Right renal pelvis (tissue), 4 donors: ENCODE measurements around the gene ZNF799. TPM values are rescaled to one million over a fixed set of nuclear protein-coding genes. Genes with fewer than 3 reads are reported as not detected.
"Not testable (repeated sequence)": the region's sequence is repeated elsewhere in the genome, so short reads cannot be mapped to it uniquely, and the experiment has no call there.

Source experiments
- DNase-seq, 4 donors: peaks; one replicate each; pipeline ENCODE4 v3.0.0-alpha.2; 2013; ENCODE audit warnings: low read depth in 4 of 4, low spot score in 3 of 4, missing footprints in 1 of 4
- polyA plus RNA-seq, 4 donors: library from polyadenylated mRNA; unstranded; fragments of 120-200 nt; gene quantifications; one replicate each; pipeline ENCODE4 v1.2.1, GENCODE V29; 2013; ENCODE audit not compliant: insufficient read length in 4 of 4

Gene ZNF799
- 1 to 10 TPM; 6.3 to 9.5 (median 8.4) TPM for polyA plus RNA-seq

DNA sequence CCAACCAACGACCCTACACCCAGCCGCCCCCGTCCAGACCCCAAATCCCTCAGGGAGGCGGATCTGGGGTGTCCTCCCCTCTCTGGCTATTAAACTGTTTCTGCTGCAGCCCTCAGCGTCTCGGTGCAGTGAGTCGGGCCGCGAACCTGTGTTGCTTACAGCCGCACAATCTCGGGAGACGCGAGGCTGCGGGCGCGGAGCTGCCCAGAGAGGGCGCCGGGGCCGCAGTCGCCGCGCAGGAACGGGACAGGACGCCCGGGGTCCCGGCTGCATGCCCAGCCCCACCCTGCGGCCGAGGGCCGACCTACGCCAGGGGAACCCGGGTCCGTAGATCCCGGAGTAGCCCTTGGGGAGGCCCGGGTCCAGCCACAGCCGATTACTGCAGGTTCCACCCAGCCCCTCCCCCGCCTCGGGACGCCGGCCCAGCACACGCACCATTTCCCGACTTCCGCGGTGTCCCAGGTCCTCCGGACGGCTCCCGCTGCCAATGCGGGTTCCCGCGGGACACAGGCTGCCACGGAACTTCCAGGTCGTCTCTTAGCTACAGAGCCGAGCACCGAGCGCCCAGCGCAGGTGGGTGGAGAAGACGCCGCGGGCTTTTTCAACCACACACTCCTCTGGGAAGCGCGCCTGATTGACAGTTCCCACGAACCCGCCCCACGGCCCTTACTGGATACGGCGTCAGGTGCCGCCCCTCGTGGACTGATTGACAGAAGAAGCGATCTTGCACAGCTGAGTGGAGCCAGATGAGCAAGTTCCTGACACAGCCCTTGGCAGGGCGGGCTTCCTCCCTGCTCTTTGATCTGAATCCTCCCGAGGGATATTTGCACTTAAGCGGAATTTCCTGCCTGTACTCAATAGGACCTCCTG is at the start of gene ZNF799:
Gene ZNF799 (minus strand): TSS at position 639 of the 870 bp plus-strand sequence. CDS start 201 bp downstream, at position 438.
- DNase-seq: peak; percentile 83 to 89 (median 87)

DNA sequence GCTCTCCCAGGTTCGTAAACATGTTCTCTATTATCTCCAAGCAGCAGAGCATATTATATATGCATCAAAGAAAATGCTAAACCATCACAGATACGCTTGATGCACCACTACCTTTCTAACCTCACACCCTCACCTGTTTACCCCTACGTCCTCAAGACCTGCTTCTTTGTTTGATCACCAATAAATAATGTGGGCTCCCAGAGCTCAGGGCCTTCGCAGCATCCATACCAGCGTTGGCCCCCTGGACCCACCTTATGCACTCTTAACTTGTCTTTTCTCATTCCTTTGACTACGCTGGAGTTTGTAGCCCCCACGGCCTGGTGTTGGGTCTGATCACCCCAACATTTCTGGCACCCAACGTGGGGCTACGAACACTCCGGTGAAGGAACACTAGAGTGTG is 49.8 kb upstream of the ZNF799 start:
- DNase-seq: no peak

DNA sequence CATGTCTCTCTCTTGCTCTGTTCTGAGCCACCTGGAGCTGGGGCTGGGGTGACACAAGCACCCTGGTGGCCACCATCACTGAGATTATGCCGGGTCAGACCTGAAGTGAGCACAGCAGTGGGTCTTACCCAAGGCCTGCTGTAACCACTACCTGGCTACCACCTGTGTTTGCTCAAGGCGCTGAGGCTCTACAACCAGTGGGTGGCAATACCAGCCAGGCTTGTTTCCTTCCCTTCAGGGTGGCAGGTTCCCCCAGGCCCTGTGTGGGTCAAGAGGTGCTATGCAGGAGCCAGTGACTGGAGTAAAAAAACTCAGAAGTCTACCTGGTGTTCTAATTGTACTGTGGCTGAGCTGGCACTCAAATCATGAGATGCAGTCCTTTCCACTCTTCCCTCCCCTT is 47.7 kb upstream of the ZNF799 start:
- DNase-seq: no peak

DNA sequence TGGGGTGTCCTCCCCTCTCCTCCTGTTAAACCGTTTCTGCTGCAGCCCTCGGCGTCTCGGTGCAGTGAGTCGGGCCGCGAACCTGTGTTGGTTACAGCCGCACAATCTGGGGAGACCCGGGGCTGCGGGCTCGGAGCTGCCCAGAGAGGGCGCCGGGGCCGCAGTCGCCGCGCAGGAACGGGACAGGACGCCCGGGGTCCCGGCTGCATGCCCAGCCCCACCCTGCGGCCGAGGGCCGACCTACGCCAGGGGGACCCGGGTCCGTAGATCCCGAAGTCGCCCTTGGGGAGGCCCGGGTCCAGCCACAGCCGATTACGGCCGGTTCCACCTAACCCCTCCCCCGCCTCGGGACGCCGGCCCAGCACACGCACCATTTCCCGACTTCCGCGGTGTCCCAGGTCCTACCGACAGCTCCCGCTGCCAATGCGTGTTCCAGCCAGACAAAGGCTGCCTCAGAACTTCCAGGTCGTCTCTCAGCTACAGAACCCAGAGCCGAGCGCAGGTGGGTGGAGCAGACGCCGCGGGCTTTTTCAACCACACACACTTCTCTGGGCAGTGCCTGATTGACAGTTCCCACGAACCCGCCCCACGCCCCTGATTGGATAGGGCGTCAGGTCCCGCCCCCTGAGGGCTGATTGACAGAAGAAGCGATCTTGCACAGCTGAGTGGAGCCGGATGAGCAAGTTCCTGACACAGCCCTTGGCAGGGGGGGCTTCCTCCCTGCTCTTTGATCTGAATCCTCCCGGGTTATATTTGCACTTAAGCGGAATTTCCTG is 39.7 kb upstream of the ZNF799 start, which contains the start of gene ZNF443:
Gene ZNF443 (minus strand): TSS at position 481 of the 776 bp plus-strand sequence. CDS start 107 bp downstream, at position 374.
- DNase-seq: peak; percentile 93 to 97 (median 96)

DNA sequence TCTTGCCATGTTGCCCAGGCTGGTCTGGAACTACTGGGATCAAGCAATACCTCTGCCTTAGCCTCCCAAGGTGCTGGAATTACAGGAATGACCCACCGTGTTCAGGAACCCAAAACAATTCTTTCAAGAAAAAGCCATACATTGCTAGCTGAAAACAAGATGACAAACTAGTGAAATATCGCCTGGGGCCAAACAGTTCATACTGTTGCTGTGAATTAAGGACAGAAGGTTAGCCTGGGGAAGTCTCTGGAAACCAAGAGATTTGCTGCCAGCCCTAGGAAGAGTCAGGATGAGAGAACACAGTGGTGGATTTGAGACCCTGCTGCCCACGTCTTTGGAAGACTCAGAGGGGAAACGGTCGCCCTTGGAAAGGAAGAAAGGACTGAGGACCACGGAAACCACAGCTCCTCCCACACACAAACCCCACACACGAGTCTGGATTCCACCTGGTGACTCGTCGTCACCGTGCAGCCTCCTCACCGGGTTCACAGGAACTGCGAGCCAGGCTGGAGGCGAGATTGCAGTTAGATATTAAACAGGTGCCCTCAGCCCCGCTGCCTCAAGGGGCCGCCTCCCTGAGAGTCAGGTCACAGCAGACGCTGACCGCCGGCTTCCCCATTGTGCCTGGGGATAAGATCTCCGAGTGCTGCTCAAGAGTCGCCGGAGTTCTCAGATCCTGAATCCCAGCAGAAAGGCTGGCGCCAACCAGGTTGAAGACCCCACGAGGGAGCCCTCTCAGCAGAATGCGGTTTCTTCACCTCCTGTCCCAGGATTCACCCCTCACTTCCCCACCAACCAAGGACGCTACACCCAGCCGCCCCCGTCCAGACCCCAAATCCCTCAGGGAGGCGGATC is 38.8 kb upstream of the ZNF799 start:
- peak in 1 of 4 donors; percentile 5 for DNase-seq

DNA sequence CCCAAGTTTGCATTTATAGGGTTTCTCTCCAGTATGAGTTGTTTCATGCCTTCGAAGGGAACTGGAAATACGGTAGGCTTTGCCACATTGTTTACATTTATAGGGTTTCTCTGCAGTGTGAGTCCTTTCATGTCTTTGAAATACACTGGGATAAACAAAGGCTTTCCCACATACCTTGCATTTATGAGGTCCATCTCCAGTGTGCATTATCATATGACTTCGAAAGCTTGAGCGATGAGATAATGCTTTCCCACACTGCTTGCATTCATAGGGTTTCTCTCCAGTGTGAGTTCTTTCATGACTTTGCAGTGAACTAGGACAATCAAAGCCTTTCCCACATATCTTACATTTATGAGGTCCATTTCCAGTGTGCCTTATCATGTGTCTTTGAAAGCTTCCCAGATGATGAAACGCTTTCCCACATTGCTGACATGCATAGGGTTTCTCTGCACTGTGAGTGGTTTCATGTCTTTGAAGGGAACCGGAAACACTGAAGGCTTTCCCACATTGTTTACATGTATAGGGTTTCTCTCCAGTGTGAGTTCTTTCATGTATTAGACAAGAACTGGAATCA is 29.7 kb upstream of the ZNF799 start:
- DNase-seq: not testable (repeated sequence)

DNA sequence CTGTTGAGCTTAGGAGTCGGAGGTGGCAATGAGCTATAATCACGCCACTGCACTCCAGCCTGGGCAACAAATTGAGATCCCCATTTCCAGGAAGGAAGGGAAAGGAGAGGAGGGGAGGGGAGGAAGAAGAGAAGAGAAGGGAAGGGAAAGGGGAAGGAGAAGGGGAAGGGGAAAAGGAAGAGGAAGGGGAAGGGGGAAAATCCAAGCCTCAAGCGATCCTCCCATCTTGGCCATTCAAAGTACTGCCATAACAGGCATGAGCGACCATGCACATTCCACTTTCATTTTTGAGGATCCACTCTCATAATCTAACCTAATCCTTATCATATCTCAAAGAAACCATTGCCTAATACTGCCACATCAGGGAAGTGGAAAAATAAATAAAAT is 24.8 kb upstream of the ZNF799 start:
- DNase-seq: no peak

DNA sequence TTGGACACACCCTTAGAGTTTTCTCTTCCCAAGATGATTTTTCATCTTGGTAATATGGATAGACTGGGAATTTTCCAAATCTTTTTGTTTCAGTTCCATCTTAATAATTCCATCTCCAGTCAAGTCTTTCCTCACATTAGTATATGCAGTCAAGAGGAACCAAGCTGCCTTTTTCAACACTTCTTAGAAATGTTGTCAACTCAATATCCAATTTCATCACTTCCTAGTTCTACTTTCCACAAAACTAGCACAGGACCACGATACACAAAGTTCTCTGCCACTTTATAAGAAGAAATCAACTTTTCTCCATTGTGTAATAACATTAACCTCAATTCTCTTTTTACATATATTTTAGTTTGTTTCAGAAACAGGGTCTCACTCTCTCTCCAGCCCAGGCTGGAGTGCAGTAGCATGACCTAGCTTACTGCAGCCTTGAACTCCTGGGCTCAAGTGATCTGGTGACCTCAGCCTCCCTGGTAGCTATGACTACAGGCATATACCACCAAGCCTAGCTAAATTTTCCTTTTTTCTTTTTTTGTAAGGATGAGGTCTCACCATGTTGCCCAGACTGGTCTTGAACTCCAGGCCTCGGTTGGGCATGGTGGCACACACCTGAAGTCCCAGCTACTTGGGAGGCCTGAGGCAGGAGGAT is 24.3 kb upstream of the ZNF799 start:
- no peak for DNase-seq

DNA sequence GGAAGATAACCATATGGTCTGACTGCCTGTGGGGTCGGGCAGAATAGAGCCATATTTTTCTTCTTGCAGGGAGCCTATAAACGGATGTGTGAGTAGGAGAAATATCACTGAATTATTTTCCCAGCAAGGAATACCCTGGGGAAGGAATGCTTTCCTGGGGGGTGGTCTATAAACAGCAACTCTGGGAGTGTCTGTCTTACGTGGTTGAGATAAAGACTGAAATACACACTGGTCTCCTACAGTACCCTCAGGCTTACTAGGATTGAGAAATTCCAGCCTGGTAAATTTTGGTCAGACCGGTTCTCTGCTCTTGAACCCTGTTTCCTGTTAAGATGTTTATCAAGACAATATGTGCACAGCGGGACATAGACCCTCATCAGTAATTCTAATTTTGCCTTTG is 16.2 kb upstream of the ZNF799 start:
- not testable (repeated sequence) for DNase-seq

DNA sequence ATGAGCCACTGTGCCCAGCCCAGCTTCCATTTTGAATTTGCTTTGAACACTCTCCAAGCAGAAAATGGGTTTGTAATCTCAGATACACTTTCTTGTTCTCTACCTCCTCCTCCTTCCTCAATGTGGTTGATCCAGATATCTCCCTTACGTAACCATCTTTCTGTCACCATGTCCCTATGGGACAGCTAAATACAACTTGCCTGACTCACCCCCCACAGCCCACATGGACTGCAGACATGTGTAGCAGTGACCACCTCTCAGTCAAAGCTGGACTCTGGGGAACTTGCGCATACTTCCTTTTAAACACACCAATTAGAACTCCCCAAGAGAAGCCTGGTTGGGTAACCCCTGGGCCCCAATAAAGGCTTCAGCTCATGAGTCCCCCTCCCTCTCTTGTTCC is 10.8 kb upstream of the ZNF799 start:
- no peak for DNase-seq

DNA sequence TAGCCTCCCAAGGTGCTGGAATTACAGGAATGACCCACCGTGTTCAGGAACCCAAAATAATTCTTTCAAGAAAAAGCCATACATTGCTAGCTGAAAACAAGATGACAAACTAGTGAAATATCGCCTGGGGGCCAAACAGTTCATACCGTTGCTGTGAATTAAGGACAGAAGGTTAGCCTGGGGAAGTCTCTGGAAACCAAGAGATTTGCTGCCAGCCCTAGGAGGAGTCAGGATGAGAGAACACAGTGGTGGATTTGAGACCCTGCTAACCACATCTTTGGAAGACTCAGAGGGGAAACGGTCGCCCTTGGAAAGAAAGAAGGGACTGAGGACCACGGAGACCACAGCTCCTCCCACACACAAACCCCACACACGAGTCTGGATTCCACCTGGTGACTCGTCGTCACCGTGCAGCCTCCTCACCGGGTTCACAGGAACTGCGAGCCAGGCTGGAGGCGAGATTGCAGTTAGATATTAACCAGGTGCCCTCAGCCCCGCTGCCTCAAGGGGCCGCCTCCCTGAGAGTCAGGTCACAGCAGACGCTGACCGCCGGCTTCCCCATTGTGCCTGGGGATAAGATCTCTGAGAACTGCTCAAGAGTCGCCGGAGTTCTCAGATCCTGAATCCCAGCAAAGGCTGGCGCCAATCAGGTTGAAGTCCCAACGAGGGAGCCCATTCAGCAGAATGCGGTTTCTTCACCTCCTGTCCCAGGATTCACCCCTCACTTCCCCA is 1.0 kb downstream of the ZNF799 start:
- DNase-seq: peak in 2 of 4 donors; percentile 5 to 16

DNA sequence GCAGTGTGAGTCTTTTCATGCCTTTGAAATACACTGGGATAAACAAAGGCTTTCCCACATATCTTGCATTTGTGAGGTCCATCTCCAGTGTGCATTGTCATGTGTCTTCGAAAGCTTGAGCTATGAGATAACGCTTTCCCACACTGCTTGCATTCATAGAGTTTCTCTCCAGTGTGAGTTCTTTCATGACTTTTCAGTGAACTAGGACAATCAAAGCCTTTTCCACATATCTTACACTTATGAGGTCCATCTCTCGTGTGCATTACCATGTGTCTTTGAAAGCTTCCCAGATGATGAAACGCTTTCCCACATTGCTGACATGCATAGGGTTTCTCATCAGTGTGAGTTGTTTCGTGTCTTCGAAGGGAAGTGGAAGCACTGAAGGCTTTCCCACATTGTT is 9.9 kb downstream of the ZNF799 start:
- not testable (repeated sequence) for DNase-seq

DNA sequence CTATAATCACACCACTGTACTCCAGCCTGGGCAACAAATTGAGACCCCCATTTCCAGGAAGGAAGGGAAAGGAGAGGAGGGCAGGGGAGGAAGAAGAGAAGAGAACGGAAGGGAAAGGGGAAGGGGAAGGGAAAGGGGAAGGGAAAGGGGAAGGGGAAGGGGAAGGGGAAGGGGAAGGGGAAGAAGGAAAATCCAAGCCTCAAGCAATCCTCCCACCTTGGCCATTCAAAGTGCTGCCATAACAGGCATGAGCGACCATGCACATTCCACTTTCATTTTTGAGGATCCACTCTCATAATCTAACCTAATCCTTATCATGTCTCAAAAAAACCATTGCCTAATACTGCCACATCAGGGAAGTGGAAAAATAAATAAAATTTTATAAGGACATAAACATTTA is 14.7 kb downstream of the ZNF799 start:
- DNase-seq: not testable (repeated sequence)

DNA sequence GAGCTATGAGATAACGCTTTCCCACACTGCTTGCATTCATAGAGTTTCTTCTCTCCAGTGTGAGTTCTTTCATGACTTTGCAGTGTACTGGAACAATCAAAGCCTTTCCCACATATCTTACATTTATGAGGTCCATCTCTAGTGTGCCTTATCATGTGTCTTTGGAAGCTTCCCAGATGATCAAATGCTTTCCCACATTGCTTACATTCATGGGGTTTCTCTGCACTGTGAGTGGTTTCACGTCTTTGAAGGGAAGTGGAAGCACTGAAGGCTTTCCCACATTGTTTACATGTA is 20.7 kb downstream of the ZNF799 start:
- no peak for DNase-seq

DNA sequence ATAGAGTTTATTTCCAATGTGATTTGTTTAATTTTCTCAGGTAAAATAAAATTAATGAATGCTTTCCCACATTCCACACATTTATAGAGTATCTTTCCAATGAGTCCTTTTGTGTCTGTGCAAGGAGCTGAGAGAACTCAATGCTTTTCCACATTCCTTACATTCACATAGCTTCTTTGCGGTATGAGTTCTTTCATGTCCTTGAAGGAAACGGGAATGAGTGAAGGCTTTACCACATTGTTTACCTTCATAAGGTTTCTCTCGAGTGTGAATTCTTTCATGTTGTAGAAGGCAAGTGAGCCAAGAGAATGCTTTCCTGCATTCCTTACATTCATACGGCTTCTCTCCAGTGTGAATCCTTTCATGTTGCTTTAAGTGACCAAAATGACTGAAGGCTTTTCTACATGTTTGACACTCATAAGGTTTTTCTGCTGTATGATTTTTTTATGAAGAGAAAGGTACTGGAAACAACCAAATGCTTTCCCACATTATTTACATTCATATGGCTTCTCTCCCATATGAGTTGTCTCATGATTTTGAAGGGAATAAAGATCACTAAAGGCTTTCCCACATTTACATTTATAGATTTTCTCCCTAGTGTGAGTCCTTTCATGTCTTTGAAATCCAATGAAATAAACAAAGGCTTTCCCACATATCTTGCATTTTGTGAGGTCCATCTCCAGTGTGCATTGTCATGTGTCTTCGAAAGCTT is 21.2 kb downstream of the ZNF799 start:
- DNase-seq: no peak

DNA sequence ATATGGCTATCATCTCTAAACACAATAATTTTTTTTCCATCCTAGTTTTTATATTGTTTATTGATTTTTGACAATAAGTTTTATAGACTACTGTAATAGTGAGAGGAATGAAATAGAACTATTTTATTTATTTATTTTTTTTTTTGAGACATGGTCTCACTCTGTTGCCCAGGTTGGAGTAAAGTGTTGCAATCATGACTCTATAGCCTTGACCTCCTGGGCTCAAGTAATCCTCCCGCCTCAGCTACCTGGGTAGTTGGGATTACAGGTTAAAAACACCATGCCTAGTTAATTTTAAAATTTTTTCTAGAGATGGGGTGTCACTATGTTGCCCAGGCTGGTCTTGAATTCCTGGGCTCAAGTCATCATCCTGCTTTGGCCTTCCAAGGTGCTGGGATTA is 27.0 kb downstream of the ZNF799 start:
- no peak for DNase-seq

DNA sequence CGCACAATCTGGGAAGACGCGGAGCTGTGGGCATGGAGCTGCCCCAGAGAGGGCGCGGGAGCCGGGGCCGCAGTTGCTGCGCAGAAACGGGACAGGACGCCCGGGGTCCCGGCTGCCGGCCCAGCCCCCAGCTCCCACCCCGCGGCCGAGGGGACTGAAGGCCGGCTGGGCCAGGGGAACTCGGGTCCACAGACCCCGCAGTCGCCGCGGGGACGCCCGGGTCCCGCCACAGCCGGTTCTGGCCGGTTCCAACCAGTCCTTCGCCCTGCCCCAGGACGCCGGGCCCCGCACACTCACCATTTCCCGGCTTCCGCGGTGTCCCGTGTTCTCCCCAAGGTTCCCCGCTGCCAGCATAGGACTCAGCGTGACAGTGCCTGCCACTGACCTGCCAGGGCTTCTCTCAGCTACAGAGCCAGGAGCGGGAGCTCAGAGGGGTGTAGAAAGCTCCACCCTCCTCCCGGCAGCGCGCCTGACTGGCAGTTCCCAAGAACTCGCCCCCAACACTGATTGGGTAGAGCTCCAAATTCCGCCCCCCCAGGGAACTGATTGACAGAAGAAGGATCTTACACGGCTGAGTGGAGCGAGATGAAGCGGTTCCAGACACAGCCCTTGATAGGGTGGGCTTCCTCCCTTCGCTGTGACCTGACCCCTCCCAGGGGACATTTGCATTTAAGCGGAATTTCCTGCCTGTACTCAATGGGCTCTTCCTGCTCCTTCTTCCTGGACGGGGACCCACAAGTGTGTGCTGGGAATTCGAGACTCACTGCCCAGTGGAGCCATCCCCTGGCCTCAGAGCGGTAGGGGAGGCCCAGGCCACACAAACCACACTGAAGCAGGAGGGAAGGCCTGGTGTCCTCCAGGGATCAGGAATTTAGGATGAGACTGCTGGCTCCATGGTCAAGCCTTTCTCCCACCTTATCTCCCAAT is 35.6 kb downstream of the ZNF799 start, which contains the start of gene ZNF442:
Gene ZNF442 (minus strand): TSS at position 448 of the 927 bp plus-strand sequence. CDS start 2,052 bp downstream, outside the sequence.
- peak; percentile 93 to 98 (median 97) for DNase-seq
